GM19452 (cell line): ENCODE results near the gene CMIP.
"Not testable (repeated sequence)": the region's sequence is repeated elsewhere in the genome, so short reads cannot be mapped to it uniquely, and the experiment has no call there.

Source experiments
- ATAC-seq: cut with Tn5 transposase; IDR thresholded peaks from one replicate; pipeline ENCODE4 v1.9.1; 2021; ENCODE audit not compliant: unreplicated experiment

The CMIP gene

GRCh38 chr16:81675662-81676061 is 231.1 kb downstream of the CMIP start:
- ATAC-seq, result no peak

GRCh38 chr16:81676066-81676882 is 231.7 kb downstream of the CMIP start:
- no peak for ATAC-seq

GRCh38 chr16:81676883-81677737 is 232.5 kb downstream of the CMIP start:
- no peak for ATAC-seq

- ATAC-seq, result no peak
These were observed 233.9 kb downstream of the CMIP start for GRCh38 chr16:81678326-81679095.

GRCh38 chr16:81679721-81680430 is 235.3 kb downstream of the CMIP start:
- no peak for ATAC-seq

- no peak for ATAC-seq
These were observed 236.1 kb downstream of the CMIP start for GRCh38 chr16:81680444-81681275.

- no peak for ATAC-seq
These were observed 236.7 kb downstream of the CMIP start for GRCh38 chr16:81681311-81681710.

- ATAC-seq, result no peak
These were observed 239.7 kb downstream of the CMIP start for GRCh38 chr16:81684242-81684837.

- ATAC-seq, result no peak
These were observed 240.3 kb downstream of the CMIP start for GRCh38 chr16:81684901-81685300.

- no peak for ATAC-seq
These were observed 242.0 kb downstream of the CMIP start for GRCh38 chr16:81686391-81687130.

GRCh38 chr16:81687131-81687456 is 242.5 kb downstream of the CMIP start:
- ATAC-seq, result no peak

GRCh38 chr16:81688182-81688581 is 243.6 kb downstream of the CMIP start:
- no peak for ATAC-seq

- ATAC-seq, result not testable (repeated sequence)
These were observed 244.2 kb downstream of the CMIP start for GRCh38 chr16:81688839-81689238.

GRCh38 chr16:81692021-81692420 is 247.4 kb downstream of the CMIP start:
- ATAC-seq, result no peak

- ATAC-seq, result no peak
These were observed 248.0 kb downstream of the CMIP start for GRCh38 chr16:81692571-81692970.

GRCh38 chr16:81693041-81693743 is 248.6 kb downstream of the CMIP start:
- ATAC-seq, result no peak

- ATAC-seq, result no peak
These were observed 249.2 kb downstream of the CMIP start for GRCh38 chr16:81693744-81694303.
